ENCODE data around the gene MAP3K3. TPM values are rescaled to one million over a fixed set of nuclear protein-coding genes. Genes with fewer than 3 reads are reported as not detected.

Gene MAP3K3
- polyA plus RNA-seq, 1 donor from 2014 or later: 16.6 TPM

DNA sequence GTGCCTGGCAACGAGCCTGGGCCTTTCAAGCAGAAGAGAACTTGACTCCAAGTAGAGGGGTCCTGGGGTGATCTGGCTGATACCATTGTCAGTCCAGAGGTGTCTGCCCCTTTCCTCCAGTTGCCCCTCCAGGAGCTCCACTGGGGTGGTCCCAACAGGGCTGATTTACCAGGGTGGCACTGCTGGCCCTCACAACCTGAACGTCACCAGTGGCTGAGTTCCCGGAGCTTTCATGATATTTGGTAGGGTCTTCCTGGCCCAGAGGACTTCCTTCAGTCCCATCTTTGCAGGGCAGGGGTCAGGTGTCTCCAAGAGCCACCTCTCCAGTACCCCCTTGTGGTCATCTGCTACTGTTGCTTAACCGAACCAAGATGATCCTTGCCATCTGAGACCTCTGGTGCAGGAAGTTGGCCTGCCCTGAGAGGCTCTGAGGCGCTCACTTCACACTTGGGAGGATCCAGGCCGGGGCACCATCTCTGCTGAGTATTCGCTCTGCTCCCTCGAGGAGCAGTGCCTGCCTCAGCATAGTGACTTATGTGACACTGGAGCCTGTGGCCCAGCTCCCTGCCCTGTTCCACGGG, 74.3 kb downstream of the MAP3K3 start:
- H2AFZ ChIP-seq (ENCODE audit: low read depth, low read length): no peak overlapping the region
- H3K9me3 ChIP-seq (ENCODE audit: low read length): no peaks in the 10 kb centered on the region
- H3K4me2 ChIP-seq (ENCODE audit: low read length): no peak overlapping the region
- H3K79me2 ChIP-seq (replicated peaks; ENCODE audit: insufficient read depth, low read length): peaks cover 6% of the 10 kb centered on the region
- no peaks in the 10 kb centered on the region for H3K27me3 ChIP-seq (ENCODE audit: insufficient read depth, low read depth, low read length)
- no peak for TF ChIP-seq EP300 (conservative IDR thresholded peaks at IDR 0.05; ENCODE audit: poor library complexity, severe bottlenecking)
- TF ChIP-seq, protein P1, sequence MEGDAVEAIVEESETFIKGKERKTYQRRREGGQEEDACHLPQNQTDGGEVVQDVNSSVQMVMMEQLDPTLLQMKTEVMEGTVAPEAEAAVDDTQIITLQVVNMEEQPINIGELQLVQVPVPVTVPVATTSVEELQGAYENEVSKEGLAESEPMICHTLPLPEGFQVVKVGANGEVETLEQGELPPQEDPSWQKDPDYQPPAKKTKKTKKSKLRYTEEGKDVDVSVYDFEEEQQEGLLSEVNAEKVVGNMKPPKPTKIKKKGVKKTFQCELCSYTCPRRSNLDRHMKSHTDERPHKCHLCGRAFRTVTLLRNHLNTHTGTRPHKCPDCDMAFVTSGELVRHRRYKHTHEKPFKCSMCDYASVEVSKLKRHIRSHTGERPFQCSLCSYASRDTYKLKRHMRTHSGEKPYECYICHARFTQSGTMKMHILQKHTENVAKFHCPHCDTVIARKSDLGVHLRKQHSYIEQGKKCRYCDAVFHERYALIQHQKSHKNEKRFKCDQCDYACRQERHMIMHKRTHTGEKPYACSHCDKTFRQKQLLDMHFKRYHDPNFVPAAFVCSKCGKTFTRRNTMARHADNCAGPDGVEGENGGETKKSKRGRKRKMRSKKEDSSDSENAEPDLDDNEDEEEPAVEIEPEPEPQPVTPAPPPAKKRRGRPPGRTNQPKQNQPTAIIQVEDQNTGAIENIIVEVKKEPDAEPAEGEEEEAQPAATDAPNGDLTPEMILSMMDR (IDR thresholded peaks at IDR 0.05; ENCODE audit: poor library complexity, severe bottlenecking): peak; percentile 23
- no peaks in the 10 kb centered on the region for H3F3A ChIP-seq (ENCODE audit: insufficient read depth, low read length, poor library complexity, severe bottlenecking)
- no peaks in the 10 kb centered on the region for H4K20me1 ChIP-seq (ENCODE audit: insufficient read depth)
- H3K9me2 ChIP-seq (ENCODE audit: insufficient read depth, low read length): no peaks in the 10 kb centered on the region
- no peak overlapping the region for H3K27ac ChIP-seq (ENCODE audit: low read length)
- H3K36me3 ChIP-seq (ENCODE audit: insufficient read depth, low read length): no peaks in the 10 kb centered on the region
- H3K9ac ChIP-seq (ENCODE audit: low read length): no peak overlapping the region
- H3K4me3 ChIP-seq (ENCODE audit: low read length): no peak overlapping the region

DNA sequence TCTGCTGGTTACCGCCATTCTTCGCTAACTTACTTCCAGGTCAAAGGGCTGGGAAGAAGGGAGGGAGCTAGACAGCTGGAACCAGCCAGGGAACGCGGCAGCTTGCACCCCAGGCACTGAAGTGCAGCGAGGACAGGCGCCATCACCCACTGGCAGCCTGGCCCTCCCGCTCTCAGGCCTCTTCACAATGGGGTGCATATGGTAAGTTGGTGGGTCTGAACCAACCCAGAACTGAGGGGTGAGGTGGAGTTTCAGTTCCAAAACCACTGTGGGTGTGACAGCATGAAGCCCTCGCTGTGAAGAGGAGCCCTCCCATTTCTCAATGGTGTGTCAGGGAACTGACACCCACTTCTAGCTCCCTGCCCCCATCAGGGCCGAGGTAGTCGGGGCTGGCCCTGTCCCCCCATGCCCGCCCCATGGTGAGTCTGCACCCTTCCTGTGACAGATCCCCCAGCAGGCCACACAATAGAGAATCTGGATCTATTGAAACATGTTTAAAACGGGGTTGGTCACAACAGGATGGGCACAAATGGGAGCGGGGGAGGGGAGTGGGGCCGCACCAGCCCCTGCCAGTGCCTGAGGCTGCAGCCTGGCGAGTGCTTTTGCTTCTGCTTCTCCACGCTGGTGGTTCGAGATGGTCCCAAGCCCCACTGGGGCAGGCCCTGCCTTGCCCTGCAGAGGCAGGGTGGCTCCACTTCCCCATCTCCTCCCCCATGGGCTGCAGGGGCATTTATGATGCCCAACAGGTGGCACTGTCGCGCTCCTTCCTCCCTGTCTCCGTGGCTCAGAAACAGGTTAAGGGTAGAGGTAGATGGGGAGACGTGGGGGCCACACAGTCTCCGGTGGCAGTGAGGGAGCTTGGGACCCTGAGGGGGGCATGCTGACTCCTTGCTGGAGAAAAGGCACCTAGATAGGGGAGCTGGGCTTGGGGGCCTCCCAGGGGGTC, 75.4 kb downstream of the MAP3K3 start:
- Histone ChIP-seq H3K4me2 (ENCODE audit: low read length) (no peak overlapping the region), H3K9me2 (ENCODE audit: insufficient read depth, low read length) (no peaks in the 10 kb centered on the region), H3K4me3 (ENCODE audit: low read length) (no peak overlapping the region), H3F3A (ENCODE audit: insufficient read depth, low read length, poor library complexity, severe bottlenecking) (no peaks in the 10 kb centered on the region), H3K27me3 (ENCODE audit: insufficient read depth, low read depth, low read length) (no peaks in the 10 kb centered on the region), H3K9ac (ENCODE audit: low read length) (no peak overlapping the region), H3K9me3 (ENCODE audit: low read length) (no peaks in the 10 kb centered on the region), H3K27ac (ENCODE audit: low read length) (no peak overlapping the region), H4K20me1 (ENCODE audit: insufficient read depth) (no peaks in the 10 kb centered on the region), H2AFZ (ENCODE audit: low read depth, low read length) (no peak overlapping the region), H3K36me3 (ENCODE audit: insufficient read depth, low read length) (no peaks in the 10 kb centered on the region), H3K79me2 (replicated peaks; ENCODE audit: insufficient read depth, low read length) (peaks cover 6% of the 10 kb centered on the region)
- TF ChIP-seq, protein P1 (IDR thresholded peaks at IDR 0.05; ENCODE audit: poor library complexity, severe bottlenecking): peak; percentile 14
- no peak for TF ChIP-seq RAD21 (conservative IDR thresholded peaks at IDR 0.05)
- no peak for TF ChIP-seq TAF1 (IDR thresholded peaks at IDR 0.05; ENCODE audit: low read depth)

DNA sequence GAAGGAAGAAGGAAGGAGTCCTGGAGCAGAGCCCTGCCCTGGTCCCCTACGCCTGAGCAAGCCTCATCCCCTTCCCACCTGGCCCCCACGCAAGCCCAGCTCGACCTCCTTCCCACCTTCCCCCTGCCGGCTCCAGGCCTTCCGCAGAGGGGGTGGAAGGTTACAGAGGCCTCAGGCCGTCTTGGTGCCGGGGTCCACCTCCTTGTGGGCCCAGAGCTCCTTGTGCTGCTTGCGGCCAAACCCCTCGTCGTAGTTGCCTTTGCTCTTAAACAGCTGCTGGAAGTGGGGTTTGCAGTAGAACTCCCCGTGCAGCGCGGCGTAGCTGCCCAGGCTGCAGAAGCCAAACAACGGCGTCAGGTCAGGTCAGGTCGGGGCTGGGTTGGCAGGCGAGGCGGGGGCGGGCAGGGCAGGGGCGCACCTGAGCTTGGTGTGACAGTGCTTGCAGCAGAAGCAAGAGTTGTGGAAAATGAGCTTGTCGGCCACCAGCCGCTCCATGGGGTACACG, 76.2 kb downstream of the MAP3K3 start:
- TF ChIP-seq, protein P1 (IDR thresholded peaks at IDR 0.05; ENCODE audit: poor library complexity, severe bottlenecking): no peak
- no peak for TF ChIP-seq EZH2 (IDR thresholded peaks at IDR 0.05; ENCODE audit: borderline replicate concordance, insufficient read depth, low read length, poor library complexity, severe bottlenecking)
- TF ChIP-seq, protein P2, sequence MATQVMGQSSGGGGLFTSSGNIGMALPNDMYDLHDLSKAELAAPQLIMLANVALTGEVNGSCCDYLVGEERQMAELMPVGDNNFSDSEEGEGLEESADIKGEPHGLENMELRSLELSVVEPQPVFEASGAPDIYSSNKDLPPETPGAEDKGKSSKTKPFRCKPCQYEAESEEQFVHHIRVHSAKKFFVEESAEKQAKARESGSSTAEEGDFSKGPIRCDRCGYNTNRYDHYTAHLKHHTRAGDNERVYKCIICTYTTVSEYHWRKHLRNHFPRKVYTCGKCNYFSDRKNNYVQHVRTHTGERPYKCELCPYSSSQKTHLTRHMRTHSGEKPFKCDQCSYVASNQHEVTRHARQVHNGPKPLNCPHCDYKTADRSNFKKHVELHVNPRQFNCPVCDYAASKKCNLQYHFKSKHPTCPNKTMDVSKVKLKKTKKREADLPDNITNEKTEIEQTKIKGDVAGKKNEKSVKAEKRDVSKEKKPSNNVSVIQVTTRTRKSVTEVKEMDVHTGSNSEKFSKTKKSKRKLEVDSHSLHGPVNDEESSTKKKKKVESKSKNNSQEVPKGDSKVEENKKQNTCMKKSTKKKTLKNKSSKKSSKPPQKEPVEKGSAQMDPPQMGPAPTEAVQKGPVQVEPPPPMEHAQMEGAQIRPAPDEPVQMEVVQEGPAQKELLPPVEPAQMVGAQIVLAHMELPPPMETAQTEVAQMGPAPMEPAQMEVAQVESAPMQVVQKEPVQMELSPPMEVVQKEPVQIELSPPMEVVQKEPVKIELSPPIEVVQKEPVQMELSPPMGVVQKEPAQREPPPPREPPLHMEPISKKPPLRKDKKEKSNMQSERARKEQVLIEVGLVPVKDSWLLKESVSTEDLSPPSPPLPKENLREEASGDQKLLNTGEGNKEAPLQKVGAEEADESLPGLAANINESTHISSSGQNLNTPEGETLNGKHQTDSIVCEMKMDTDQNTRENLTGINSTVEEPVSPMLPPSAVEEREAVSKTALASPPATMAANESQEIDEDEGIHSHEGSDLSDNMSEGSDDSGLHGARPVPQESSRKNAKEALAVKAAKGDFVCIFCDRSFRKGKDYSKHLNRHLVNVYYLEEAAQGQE (IDR thresholded peaks at IDR 0.05; ENCODE audit: borderline replicate concordance): no peak
- no peak for TF ChIP-seq SMC3 (conservative IDR thresholded peaks at IDR 0.05; ENCODE audit: poor library complexity)
- no peak for TF ChIP-seq TAF1 (IDR thresholded peaks at IDR 0.05; ENCODE audit: low read depth)
- TF ChIP-seq POLR2AphosphoS5 (IDR thresholded peaks at IDR 0.05): no peak
- no peak for TF ChIP-seq MXI1 (conservative IDR thresholded peaks at IDR 0.05; ENCODE audit: poor library complexity, severe bottlenecking)
- no peak for TF ChIP-seq EP300 (conservative IDR thresholded peaks at IDR 0.05; ENCODE audit: poor library complexity, severe bottlenecking)
- TF ChIP-seq RAD21 (conservative IDR thresholded peaks at IDR 0.05): no peak
- H3K27ac ChIP-seq (ENCODE audit: low read length): no peak overlapping the region
- H3K9me3 ChIP-seq (ENCODE audit: low read length): no peaks in the 10 kb centered on the region
- peak overlapping the region; percentile 76 for H3K4me3 ChIP-seq (ENCODE audit: low read length)
- H3K4me2 ChIP-seq (ENCODE audit: low read length): peak overlapping the region; percentile 84
- no peaks in the 10 kb centered on the region for H3F3A ChIP-seq (ENCODE audit: insufficient read depth, low read length, poor library complexity, severe bottlenecking)
- peak overlapping the region; percentile 86 for H3K9ac ChIP-seq (ENCODE audit: low read length)
- H2AFZ ChIP-seq (ENCODE audit: low read depth, low read length): no peak overlapping the region
- H4K20me1 ChIP-seq (ENCODE audit: insufficient read depth): no peaks in the 10 kb centered on the region
- no peaks in the 10 kb centered on the region for H3K9me2 ChIP-seq (ENCODE audit: insufficient read depth, low read length)
- no peaks in the 10 kb centered on the region for H3K27me3 ChIP-seq (ENCODE audit: insufficient read depth, low read depth, low read length)
- H3K79me2 ChIP-seq (replicated peaks; ENCODE audit: insufficient read depth, low read length): peaks cover 6% of the 10 kb centered on the region
- H3K36me3 ChIP-seq (ENCODE audit: insufficient read depth, low read length): no peaks in the 10 kb centered on the region
